Endothelial cell of umbilical vein (primary cell): ENCODE measurements around the gene FHIT. TPM values are rescaled to one million over a fixed set of nuclear protein-coding genes. Genes with fewer than 3 reads are reported as not detected.

Experiments
- BruUV-seq: library from RNA; stranded (reverse); fragments of 400-500 nt; replicated peaks from 2 replicates; lab custom pipeline; 2021; lab: Mats Ljungman, UMichigan
- CTCF ChIA-PET: fragments of 300-600, 350-600 bp; sonication (Branson Sonifier 250); formaldehyde crosslinking; loops from one replicate; lab custom pipeline; 2021; ENCODE audit warnings: antibody characterized with exemption, inconsistent platforms; lab: Charles Lee
- POLR2A ChIA-PET: fragments of 300-600, 350-600 bp; sonication (Branson Sonifier 250); formaldehyde crosslinking; loops from one replicate; lab custom pipeline; 2021; ENCODE audit warnings: antibody characterized with exemption, inconsistent platforms; lab: Charles Lee
- DNase-seq: peaks from one replicate; pipeline ENCODE4 v3.0.0-alpha.2; 2011; ENCODE audit warnings: low read depth, low spot score
- FAIRE-seq: peaks from 2 replicates; lab custom pipeline; 2011; peaks lifted over from hg19 to GRCh38; lab: Jason Lieb, UNC
- H2AFZ ChIP-seq: 2 replicates; pipeline ENCODE4 v1.6.0; 2012; ENCODE audit warnings: low read depth, low read length, control low read depth, inconsistent platforms
- H3K27ac ChIP-seq: 2 replicates; pipeline ENCODE4 v1.5.1; 2011; ENCODE audit warnings: low read depth, mild to moderate bottlenecking, control low read depth, low read length, moderate library complexity; ENCODE audit not compliant: insufficient read depth
- H3K27me3 ChIP-seq, 2 experiments: 2 replicates each; pipeline versions ENCODE4 v1.6.0 to v1.6.1; 2011; ENCODE audit warnings: low read length in 2 of 2, mixed read lengths in 1 of 2; ENCODE audit not compliant: control insufficient read depth in 2 of 2, insufficient read depth in 2 of 2
- H3K36me3 ChIP-seq, 2 experiments: 2 replicates in 1 of 2; 3 replicates in 1 of 2; pipeline ENCODE4 v1.5.1; 2011; ENCODE audit warnings: low read length in 2 of 2, mild to moderate bottlenecking in 1 of 2, moderate library complexity in 1 of 2; ENCODE audit not compliant: control insufficient read depth in 2 of 2, insufficient read depth in 2 of 2; ENCODE audit errors: extremely low read depth in 1 of 2
- H3K4me1 ChIP-seq: 3 replicates; pipeline ENCODE4 v1.5.1; 2011; ENCODE audit warnings: mild to moderate bottlenecking, low read length; ENCODE audit not compliant: control insufficient read depth, insufficient read depth; ENCODE audit errors: extremely low read depth
- H3K4me2 ChIP-seq: 2 replicates; pipeline ENCODE4 v1.6.1; 2011; ENCODE audit warnings: low read length, control low read depth, mixed read lengths; ENCODE audit not compliant: insufficient read depth
- H3K4me3 ChIP-seq, 3 experiments: fragments of 200-600 bp in 1 of 3; sonication (generic), shearing (Covaris generic) in 1 of 3; replicated peaks in 1 of 3; 2 replicates each; pipeline ENCODE4 v1.5.1; 2011 to 2016; ENCODE audit warnings: control low read depth in 3 of 3, low read length in 3 of 3, mild to moderate bottlenecking in 2 of 3, inconsistent platforms in 1 of 3, low read depth in 1 of 3, moderate library complexity in 1 of 3; ENCODE audit not compliant: insufficient read depth in 1 of 3
- H3K79me2 ChIP-seq: 2 replicates; pipeline ENCODE4 v1.6.0; 2012; ENCODE audit warnings: low read length, inconsistent platforms; ENCODE audit not compliant: control insufficient read depth, insufficient read depth
- H3K9ac ChIP-seq: replicated peaks from 2 replicates; pipeline ENCODE3; 2011; ENCODE audit warnings: low read length, control low read depth; ENCODE audit not compliant: insufficient read depth; ENCODE audit errors: extremely low read depth
- H3K9me1 ChIP-seq: replicated peaks from 3 replicates; pipeline ENCODE4 v1.6.0; 2011; ENCODE audit warnings: mild to moderate bottlenecking, low read length; ENCODE audit not compliant: control insufficient read depth, insufficient read depth; ENCODE audit errors: extremely low read depth
- H3K9me3 ChIP-seq: replicated peaks from 2 replicates; pipeline ENCODE4 v1.5.1; 2012; ENCODE audit warnings: low read length, inconsistent platforms; ENCODE audit not compliant: control insufficient read depth, insufficient read depth
- H4K20me1 ChIP-seq: replicated peaks from 2 replicates; pipeline ENCODE3; 2011; ENCODE audit warnings: mild to moderate bottlenecking, low read length; ENCODE audit not compliant: control insufficient read depth, insufficient read depth; ENCODE audit errors: extremely low read depth
- CTCF ChIP-seq, 2 donors: IDR thresholded peaks; 1 replicate in 1 of 2; 2 replicates in 1 of 2; pipeline ENCODE4 v1.5.1; 2011; ENCODE audit warnings: low read length in 2 of 2, mild to moderate bottlenecking in 2 of 2, moderate library complexity in 2 of 2, control low read depth in 1 of 2, inconsistent platforms in 1 of 2, low read depth in 1 of 2; ENCODE audit not compliant: insufficient read depth in 1 of 2; ENCODE audit errors: extremely low read depth in 1 of 2
- EZH2 ChIP-seq: IDR thresholded peaks from 2 replicates; pipeline ENCODE4 v1.6.1; 2012; ENCODE audit warnings: borderline replicate concordance, low read depth, mild to moderate bottlenecking, moderate library complexity, low read length, inconsistent platforms; ENCODE audit not compliant: severe bottlenecking
- FOS ChIP-seq: IDR thresholded peaks from 2 replicates; pipeline ENCODE4 v1.6.1; 2011; ENCODE audit warnings: mild to moderate bottlenecking, low read length, moderate library complexity, borderline replicate concordance; ENCODE audit not compliant: insufficient read depth
- GATA2 ChIP-seq: IDR thresholded peaks from 2 replicates; pipeline ENCODE4 v1.7.0; 2011; ENCODE audit warnings: low read depth, mild to moderate bottlenecking, moderate library complexity, mixed read lengths, low read length; ENCODE audit not compliant: insufficient read length, insufficient read depth
- JUN ChIP-seq: IDR thresholded peaks from 2 replicates; pipeline ENCODE4 v1.6.1; 2011; ENCODE audit warnings: borderline replicate concordance, low read depth; ENCODE audit not compliant: insufficient read length, insufficient read depth
- MAX ChIP-seq: IDR thresholded peaks from 2 replicates; pipeline ENCODE4 v1.6.1; 2011; ENCODE audit not compliant: insufficient read depth, insufficient read length
- MYC ChIP-seq: IDR thresholded peaks from one replicate; pipeline ENCODE4 v1.6.1; 2011; ENCODE audit warnings: mild to moderate bottlenecking, low read depth, low read length
- POLR2A ChIP-seq: IDR thresholded peaks from 2 replicates; pipeline ENCODE4 v1.6.1; 2012; ENCODE audit warnings: low read depth, mild to moderate bottlenecking, control low read depth, low read length
- POLR2AphosphoS5 ChIP-seq: IDR thresholded peaks from 2 replicates; pipeline ENCODE4 v1.6.1; 2012; ENCODE audit warnings: low read depth, mild to moderate bottlenecking, control low read depth, low read length, moderate library complexity; ENCODE audit not compliant: insufficient read depth
- dilution Hi-C: fragments of 300-500 bp; cut with MboI; formaldehyde crosslinking; loops from one replicate; pipeline ENCODE4 v1.15.0; 2019; ENCODE audit warnings: low sequenced_read_pairs; ENCODE audit not compliant: extremely low pct_ligation_motif_present
- intact Hi-C: fragments of 100-400 bp; cut with micrococcal nuclease; formaldehyde crosslinking; loops from one replicate; pipeline ENCODE4 v1.10.0; 2022
- polyA plus RNA-seq, 4 experiments: library from polyadenylated mRNA; depleted of rRNA in 3 of 4; stranded (reverse) in 3 of 4; unstranded in 1 of 4; fragments of >200 nt; gene quantifications; 2 replicates each; pipeline versions ENCODE4 v1.2.1 to v1.2.3, GENCODE V29; 2011 to 2012; ENCODE audit warnings: missing spikeins in 1 of 4
- total RNA-seq: library from RNA; stranded (reverse); gene quantifications from 2 replicates; pipeline ENCODE4 v1.2.3, GENCODE V29; 2021

FHIT gene
- total and polyA plus RNA-seq, 2 donors (not counting 3 experiments of a cell fraction or from before 2014, with no cell fraction given), result 0.47 to 2.2 TPM

- ChIA-PET POLR2A (no interaction called here), CTCF (no interaction called here)
- Histone ChIP-seq H3K9ac (no peak overlapping the region), H3K4me1 (no peaks in the 10 kb centered on the region), H3K9me1 (no peaks in the 10 kb centered on the region), H3K4me3 (no peak overlapping the region), H3K4me2 (no peak overlapping the region), H3K36me3 (no peaks in the 10 kb centered on the region), H3K79me2 (no peaks in the 10 kb centered on the region), H3K27me3 (no peaks in the 10 kb centered on the region), H2AFZ (no peak overlapping the region), H4K20me1 (no peaks in the 10 kb centered on the region), H3K27ac (no peak overlapping the region), H3K9me3 (no peaks in the 10 kb centered on the region)
- TF ChIP-seq GATA2 (no peak), POLR2A (no peak), CTCF (IDR thresholded peaks at IDR 0.05; ENCODE audit: extremely low read depth in 1 of 2, insufficient read depth in 1 of 2, low read depth in 1 of 2, low read length in 2 of 2) (no peak), FOS (no peak), JUN (no peak), MAX (no peak), MYC (no peak), POLR2AphosphoS5 (no peak), EZH2 (no peak)
- FAIRE-seq (no peak), DNase-seq (no peak)
- intact Hi-C loops (no loop called here), dilution Hi-C loops (no loop called here)
- BruUV-seq, result no TSS peak
Measured at GRCh38 chr3:60580809-60581208, 670.4 kb downstream of the FHIT start.
